ENCODE data around the gene RHOH. TPM values are rescaled to one million over a fixed set of nuclear protein-coding genes. Genes with fewer than 3 reads are reported as not detected.

The RHOH gene
- polyA plus RNA-seq, 2 of the 4 experiments (the other 2 are of a cell fraction), result 0.08 to 0.26 TPM

GRCh38 chr4:40212674-40213527, 16.1 kb downstream of the RHOH start:
- no peak overlapping the region for H3K27ac ChIP-seq
- no peak for TF ChIP-seq FOXS1 (CRISPR knock-in tag; IDR thresholded peaks at IDR 0.05)
- TF ChIP-seq BHLHE40 (IDR thresholded peaks at IDR 0.05; ENCODE audit: low read depth, low read length), result no peak
- TF ChIP-seq EP300 (IDR thresholded peaks at IDR 0.05), result no peak
- TF ChIP-seq CBX2 (IDR thresholded peaks at IDR 0.05; ENCODE audit: borderline replicate concordance, low read depth), result no peak
- TF ChIP-seq FOSL2 (IDR thresholded peaks at IDR 0.05), result no peak
- no peak for TF ChIP-seq FOSL2 (CRISPR knock-in tag; IDR thresholded peaks at IDR 0.05)
- no peak for TF ChIP-seq PBX3 (IDR thresholded peaks at IDR 0.05)
- no peak for TF ChIP-seq RNF2 (IDR thresholded peaks at IDR 0.05; ENCODE audit: borderline replicate concordance, low read depth)
- TF ChIP-seq HES2 (IDR thresholded peaks at IDR 0.05), result no peak
- no peak for ATAC-seq
- no peaks in the 10 kb centered on the region for H3K4me1 ChIP-seq
- H3K4me2 ChIP-seq, result no peak overlapping the region
- H3K9me3 ChIP-seq, result no peaks in the 10 kb centered on the region
- CTCF ChIA-PET, result interaction anchor here (1.4 kb wide), 1 partner anchor 32 kb away, joined by 3 read pairs; no protein-coding TSS in a partner anchor
- H3K4me3 ChIP-seq, result no peak overlapping the region
- FAIRE-seq, result no peak
- DNase-seq (ENCODE audit: low read depth in 1 of 2, low spot score in 1 of 2), result no peak
- POLR2A ChIA-PET, result no interaction called here
- WGBS (ENCODE audit: missing lambda C conversion rate), result 62% methylated on average over 6 of the region's 6 CpGs

GRCh38 chr4:40214038-40214437, 17.2 kb downstream of the RHOH start:
- CTCF ChIA-PET, result interaction anchor here (1.0 to 1.4 kb wide), 2 partner anchors 15 to 33 kb away, joined by 3 to 4 read pairs; no protein-coding TSS in a partner anchor
- Histone ChIP-seq H3K9me3 (no peaks in the 10 kb centered on the region), H3K4me1 (no peaks in the 10 kb centered on the region), H3K4me2 (no peak overlapping the region), H3K4me3 (no peak overlapping the region), H3K27ac (no peak overlapping the region)
- FAIRE-seq (no peak), DNase-seq (ENCODE audit: low read depth in 1 of 2, low spot score in 1 of 2) (no peak), ATAC-seq (no peak)
- POLR2A ChIA-PET, result no interaction called here
- 89% methylated on average over 7 of the region's 7 CpGs for WGBS (ENCODE audit: missing lambda C conversion rate)
- no peak for TF ChIP-seq BCL3 (IDR thresholded peaks at IDR 0.05)

- POLR2A ChIA-PET, result no interaction called here
- Histone ChIP-seq H3K4me3 (no peak overlapping the region), H3K9me3 (no peaks in the 10 kb centered on the region), H3K27ac (no peak overlapping the region), H3K4me1 (no peaks in the 10 kb centered on the region), H3K4me2 (no peak overlapping the region)
- 87% methylated on average over 9 of the region's 9 CpGs for WGBS (ENCODE audit: missing lambda C conversion rate)
- TF ChIP-seq HES2 (IDR thresholded peaks at IDR 0.05), result no peak
- no peak for TF ChIP-seq NR3C1 (IDR thresholded peaks at IDR 0.05)
- no peak for TF ChIP-seq ATOH8 (CRISPR knock-in tag; IDR thresholded peaks at IDR 0.05; ENCODE audit: low read depth)
- FAIRE-seq (no peak), ATAC-seq (no peak), DNase-seq (ENCODE audit: low read depth in 1 of 2, low spot score in 1 of 2) (no peak)
- CTCF ChIA-PET, result interaction anchor here (1.0 kb wide), 1 partner anchor 15 kb away, joined by 4 read pairs; no protein-coding TSS in a partner anchor
Measured at GRCh38 chr4:40214661-40215418, 18.0 kb downstream of the RHOH start.

All from A549 (cell line).